GM23248 (cell line): ENCODE measurements around the gene RALA. TPM values are rescaled to one million over a fixed set of nuclear protein-coding genes. Genes with fewer than 3 reads are reported as not detected.

Source experiments
- DNase-seq: peaks from one replicate; pipeline ENCODE4 v3.0.0-alpha.2; 2015
- H2AFZ ChIP-seq: fragments of 200-600 bp; sonication (generic); 2 replicates; pipeline ENCODE4 v1.6.1; 2016; ENCODE audit warnings: antibody characterized with exemption
- H3F3A ChIP-seq: fragments of 200-600 bp; sonication (generic); 2 replicates; pipeline ENCODE4 v1.6.1; 2016; ENCODE audit warnings: mild to moderate bottlenecking, antibody characterized with exemption, mixed run types; ENCODE audit not compliant: insufficient read depth
- H3K27ac ChIP-seq: fragments of 200-600 bp; sonication (generic); 2 replicates; pipeline ENCODE4 v1.5.1; 2016; ENCODE audit warnings: mild to moderate bottlenecking
- H3K27me3 ChIP-seq: fragments of 200-600 bp; sonication (generic); replicated peaks from 2 replicates; pipeline ENCODE4 v1.6.1; 2016; ENCODE audit warnings: mild to moderate bottlenecking; ENCODE audit not compliant: insufficient read depth
- H3K36me3 ChIP-seq: fragments of 200-600 bp; sonication (generic); 2 replicates; pipeline ENCODE4 v1.6.1; 2016; ENCODE audit warnings: low read depth, mild to moderate bottlenecking
- H3K4me1 ChIP-seq: fragments of 200-600 bp; sonication (generic); 2 replicates; pipeline ENCODE4 v1.6.1; 2016; ENCODE audit warnings: mild to moderate bottlenecking; ENCODE audit not compliant: insufficient read depth
- H3K4me2 ChIP-seq: fragments of 200-600 bp; sonication (generic); one replicate; pipeline ENCODE4 v1.6.1; 2016; ENCODE audit warnings: mild to moderate bottlenecking; ENCODE audit not compliant: unreplicated experiment
- H3K4me3 ChIP-seq: fragments of 200-600 bp; sonication (generic); 2 replicates; pipeline ENCODE4 v1.5.1; 2016; ENCODE audit warnings: mild to moderate bottlenecking
- H3K79me2 ChIP-seq: fragments of 200-600 bp; sonication (generic); 2 replicates; pipeline ENCODE4 v1.6.1; 2016; ENCODE audit warnings: mild to moderate bottlenecking; ENCODE audit not compliant: insufficient read depth
- H3K9ac ChIP-seq: fragments of 200-600 bp; sonication (generic); 2 replicates; pipeline ENCODE4 v1.6.1; 2016; ENCODE audit warnings: mild to moderate bottlenecking
- H3K9me2 ChIP-seq: fragments of 200-600 bp; sonication (generic); 2 replicates; pipeline ENCODE4 v1.6.1; 2016; ENCODE audit warnings: mixed run types, mild to moderate bottlenecking, moderate library complexity; ENCODE audit not compliant: insufficient read depth
- H3K9me3 ChIP-seq: fragments of 200-600 bp; sonication (generic); one replicate; pipeline ENCODE4 v1.6.1; 2017; ENCODE audit warnings: low read depth
- H4K20me1 ChIP-seq: fragments of 200-600 bp; sonication (generic); 2 replicates; pipeline ENCODE4 v1.6.0; 2016; ENCODE audit not compliant: insufficient read depth
- EZH2 ChIP-seq: fragments of 200-600 bp; sonication (generic); IDR thresholded peaks from 2 replicates; pipeline ENCODE4 v1.6.1; 2018; ENCODE audit warnings: antibody characterized with exemption, mild to moderate bottlenecking; ENCODE audit not compliant: insufficient read depth, poor library complexity, severe bottlenecking
- EZH2phosphoT487 ChIP-seq: fragments of 200-600 bp; sonication (generic); IDR thresholded peaks from 2 replicates; pipeline ENCODE4 v1.6.1; 2018; ENCODE audit warnings: antibody characterized with exemption, moderate library complexity, mild to moderate bottlenecking, low read depth; ENCODE audit not compliant: insufficient read depth
- WGBS, 2 experiments: methylation state at CpG; one replicate each; pipeline ENCODE4 v1.1.6; 2015 to 2017; ENCODE audit warnings: low lambda C conversion rate in 2 of 2, low coverage in 1 of 2; ENCODE audit errors: missing lambda C conversion rate in 2 of 2; 5-methylcytosine and 5-hydroxymethylcytosine counted together
- in situ Hi-C: fragments of 300-500 bp; cut with MboI; formaldehyde crosslinking; loops from 2 replicates; pipeline ENCODE4 v1.15.0; 2020
- polyA plus RNA-seq: library from polyadenylated mRNA; unstranded; fragments of >200 nt; fragmentation: Nextera tagmentation; extraction: Ambion mirVana; gene quantifications from 2 replicates; pipeline ENCODE4 v1.2.1, GENCODE V29; 2016
- total RNA-seq: library from RNA; depleted of rRNA; stranded (reverse); fragments of >200 nt; shearing (Covaris generic); gene quantifications from 2 replicates; pipeline ENCODE4 v1.2.3, GENCODE V29; 2014

Gene RALA
- total and polyA plus RNA-seq, 2 experiments from 2014 or later: 21.7 to 82.8 TPM

DNA sequence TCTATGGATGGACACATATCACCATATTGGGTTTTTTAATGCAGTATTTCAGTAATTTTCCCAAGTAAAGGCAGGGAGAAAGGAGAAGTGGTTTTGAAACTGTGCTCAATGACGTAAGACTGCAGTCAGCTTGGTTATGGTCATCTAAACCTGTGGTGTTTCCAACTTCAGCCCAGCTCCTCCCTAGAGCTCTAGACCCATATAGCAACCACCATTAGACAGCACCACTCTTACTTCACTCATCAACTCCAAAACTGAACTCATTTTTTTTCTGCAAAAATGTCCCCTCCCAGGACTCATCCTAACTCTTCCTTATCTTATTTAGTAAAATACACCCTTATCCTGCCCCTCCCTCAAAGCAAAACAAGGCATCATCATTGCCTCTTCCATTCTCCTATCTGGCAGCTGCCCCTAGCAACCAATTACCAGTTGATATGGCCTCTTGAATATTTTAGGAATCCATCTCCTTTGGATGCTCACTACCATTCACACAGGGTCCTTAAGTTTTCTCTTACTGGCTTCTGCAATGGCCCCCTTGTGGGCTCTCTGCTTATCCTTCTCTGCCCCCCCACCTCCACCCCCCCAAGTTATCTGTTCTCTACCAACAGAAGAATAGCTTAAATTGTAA lies 1.5 kb upstream of the RALA start:
- WGBS, 2 experiments: 4 to 6% methylated on average over 1 of the region's 1 CpG

DNA sequence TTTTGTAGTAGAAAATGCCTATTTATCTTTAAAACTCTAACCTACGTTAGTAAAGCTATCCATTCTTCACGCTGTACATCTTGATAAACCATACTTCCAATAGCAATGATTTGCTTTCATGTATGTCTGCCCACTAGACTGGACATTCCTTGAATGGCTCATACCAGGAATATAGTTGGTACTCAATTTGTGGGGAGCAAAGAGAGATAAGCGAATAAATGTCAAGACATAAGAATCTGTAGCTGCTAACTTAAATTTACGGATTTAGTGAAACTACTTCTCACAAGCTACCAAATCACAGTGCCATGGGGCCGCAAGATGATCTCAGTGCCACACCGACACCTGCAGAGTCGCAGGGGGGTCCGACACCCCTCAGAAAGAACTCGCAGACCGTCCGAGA lies 763 bp upstream of the RALA start:
- in situ Hi-C loops: no loop called here
- 25 to 27% methylated on average over 11 of the region's 11 CpGs for WGBS, 2 experiments
- TF ChIP-seq EZH2phosphoT487 (no peak), EZH2 (no peak)

More for the DNA sequence above, 1.5 kb upstream of the RALA start:
- Histone ChIP-seq H3K9me2 (0 out of 2 replicates have a peak, but pooled peaks cover 3% of the 10 kb centered on the region), H3K9me3 (no peaks in the 10 kb centered on the region), H2AFZ (no peak overlapping the region), H3K27me3 (no peaks in the 10 kb centered on the region), H3K4me3 (peak overlapping the region; percentile 95; the same call in 1 of the 2 replicates), H3K27ac (peak overlapping the region; percentile 97), H4K20me1 (no peaks in the 10 kb centered on the region), H3K4me2 (peak overlapping the region; percentile 92), H3K9ac (peak overlapping the region; percentile 96), H3K79me2 (peaks cover 44% of the 10 kb centered on the region), H3F3A (peaks cover 51% of the 10 kb centered on the region), H3K36me3 (no peaks in the 10 kb centered on the region), H3K4me1 (peaks cover 55% of the 10 kb centered on the region)
- DNase-seq: peak; percentile 76
- in situ Hi-C loops: no loop called here
- TF ChIP-seq EZH2 (no peak), EZH2phosphoT487 (no peak)

GRCh38 chr7:39623732-39624441 lies 515 bp downstream of the RALA start:
- peaks cover 53% of the 10 kb centered on the region for H3F3A ChIP-seq
- no peaks in the 10 kb centered on the region for H3K36me3 ChIP-seq
- in situ Hi-C loops: no loop called here
- peaks cover 59% of the 10 kb centered on the region for H3K4me1 ChIP-seq
- peak overlapping the region; percentile 82 for H3K4me2 ChIP-seq
- H3K27me3 ChIP-seq: no peaks in the 10 kb centered on the region
- H2AFZ ChIP-seq: peak overlapping the region; percentile 69
- peak overlapping the region; percentile 96 for H3K9ac ChIP-seq
- peak overlapping the region; percentile 97 for H3K27ac ChIP-seq
- peaks cover 63% of the 10 kb centered on the region for H3K79me2 ChIP-seq
- 0 out of 2 replicates have a peak, but pooled peaks cover under 1% of the 10 kb centered on the region for H3K9me2 ChIP-seq
- WGBS, 2 experiments: 1 to 2% methylated on average over 49 to 57 of the region's 68 CpGs
- H4K20me1 ChIP-seq: no peaks in the 10 kb centered on the region
- peak; percentile 73 for DNase-seq
- no peaks in the 10 kb centered on the region for H3K9me3 ChIP-seq
- H3K4me3 ChIP-seq: peak overlapping the region; percentile 95
- TF ChIP-seq EZH2: no peak

More for the DNA sequence above, 763 bp upstream of the RALA start:
- Histone ChIP-seq H4K20me1 (no peaks in the 10 kb centered on the region), H2AFZ (peak overlapping the region; percentile 69), H3K27ac (peak overlapping the region; percentile 97), H3K9me3 (no peaks in the 10 kb centered on the region), H3K9ac (peak overlapping the region; percentile 96), H3F3A (peaks cover 51% of the 10 kb centered on the region), H3K4me2 (peak overlapping the region; percentile 92), H3K27me3 (no peaks in the 10 kb centered on the region), H3K4me3 (peak overlapping the region; percentile 95), H3K4me1 (peaks cover 55% of the 10 kb centered on the region), H3K9me2 (0 out of 2 replicates have a peak, but pooled peaks cover 3% of the 10 kb centered on the region), H3K79me2 (peaks cover 51% of the 10 kb centered on the region), H3K36me3 (no peaks in the 10 kb centered on the region)
- DNase-seq: no peak

- 1 to 2% methylated on average over 7 of the region's 7 CpGs for WGBS, 2 experiments
- no peaks in the 10 kb centered on the region for H3K9me3 ChIP-seq
- H2AFZ ChIP-seq: peak overlapping the region; percentile 69
- H3K4me2 ChIP-seq: peak overlapping the region; percentile 82
- no peak for TF ChIP-seq EZH2phosphoT487
- TF ChIP-seq EZH2: no peak
- H3K27me3 ChIP-seq: no peaks in the 10 kb centered on the region
- no peaks in the 10 kb centered on the region for H3K9me2 ChIP-seq
- peaks cover 63% of the 10 kb centered on the region for H3K79me2 ChIP-seq
- peak overlapping the region; percentile 95 for H3K4me3 ChIP-seq
- DNase-seq: peak; percentile 64
- peaks cover 55% of the 10 kb centered on the region for H3F3A ChIP-seq
- peak overlapping the region; percentile 96 for H3K9ac ChIP-seq
- H4K20me1 ChIP-seq: no peaks in the 10 kb centered on the region
- H3K36me3 ChIP-seq: no peaks in the 10 kb centered on the region
- in situ Hi-C loops: no loop called here
- H3K27ac ChIP-seq: peak overlapping the region; percentile 97
- peaks cover 59% of the 10 kb centered on the region for H3K4me1 ChIP-seq
Measured at GRCh38 chr7:39624442-39624807, 1.1 kb downstream of the RALA start.
